HUDEP-2 (cell line): Measurements from ENCODE around the gene ASTN2.

Source experiments
- DNase-seq, 76 experiments: peaks; one replicate each; lab custom pipeline; 2025; ENCODE audit not compliant: unreplicated experiment in 76 of 76; lab: John Stamatoyannopoulos, UW

Gene ASTN2

DNA sequence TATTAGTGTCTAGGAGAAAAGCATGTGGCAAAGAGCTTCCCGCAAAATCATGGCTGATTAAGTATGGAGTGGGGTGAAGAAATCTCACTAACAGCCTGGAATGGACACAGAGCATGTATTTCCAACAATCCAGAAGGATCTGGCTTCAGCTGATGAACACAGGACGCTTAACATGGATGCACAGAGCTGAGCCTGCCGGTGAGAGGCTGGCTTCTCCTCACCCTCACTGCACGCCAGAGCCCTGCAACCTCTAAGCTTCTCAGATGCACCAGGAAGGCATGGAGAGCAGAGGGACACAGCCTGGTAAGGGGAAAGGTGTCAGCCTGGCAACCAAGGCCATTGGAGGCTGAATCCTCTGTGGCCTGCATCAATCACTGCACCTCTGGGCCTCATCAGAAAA is 429.3 kb downstream of the ASTN2 start:
- no peak for DNase-seq

- no peak for DNase-seq
Measured at GRCh38 chr9:116984111-116984510, 430.7 kb downstream of the ASTN2 start.

DNA sequence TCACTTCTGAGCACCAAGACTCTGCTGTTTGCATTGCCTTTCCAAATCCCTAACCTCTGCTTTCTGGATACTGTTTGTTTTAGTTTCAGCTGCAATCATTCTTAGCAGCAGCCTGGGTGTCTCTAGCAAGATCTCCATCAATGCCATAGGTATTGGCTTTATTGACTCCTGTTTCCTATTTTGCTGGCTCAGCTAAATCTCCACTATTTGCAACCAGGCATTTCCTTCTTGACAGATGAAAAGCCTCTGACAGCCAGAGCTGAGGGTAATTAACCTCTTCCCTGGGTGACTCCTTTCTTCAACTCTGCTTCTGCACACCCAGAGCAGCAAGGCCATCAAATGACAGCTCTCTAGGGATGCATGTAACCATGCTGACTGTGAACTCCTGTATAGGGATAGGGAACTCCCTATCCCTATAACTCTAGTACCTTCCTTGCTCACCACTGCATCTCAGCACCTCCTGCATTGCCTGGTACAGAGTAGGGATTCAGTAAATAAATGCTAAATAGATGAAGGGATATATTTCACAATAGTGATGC is 434.2 kb downstream of the ASTN2 start:
- no peak for DNase-seq

GRCh38 chr9:116979456-116979855 is 435.4 kb downstream of the ASTN2 start:
- DNase-seq: no peak

DNA sequence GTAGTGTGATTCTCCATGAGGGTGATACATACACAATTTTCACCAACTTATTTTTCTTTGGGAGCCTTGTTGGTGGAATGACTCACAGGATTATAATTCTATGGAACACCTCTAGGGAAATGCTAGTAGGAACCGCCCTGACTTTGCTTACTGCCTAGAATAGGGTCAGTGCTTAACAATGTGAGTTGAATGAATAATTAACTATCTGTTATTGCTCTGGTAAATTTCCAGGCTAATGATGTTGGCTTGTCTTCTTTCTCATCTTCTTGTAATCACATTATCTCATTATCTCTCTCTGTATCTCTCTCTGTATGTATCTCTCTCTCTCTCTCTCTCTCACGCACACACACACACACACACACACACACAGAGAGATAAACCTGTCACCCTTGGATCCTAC is 436.7 kb downstream of the ASTN2 start:
- no peak for DNase-seq

DNA sequence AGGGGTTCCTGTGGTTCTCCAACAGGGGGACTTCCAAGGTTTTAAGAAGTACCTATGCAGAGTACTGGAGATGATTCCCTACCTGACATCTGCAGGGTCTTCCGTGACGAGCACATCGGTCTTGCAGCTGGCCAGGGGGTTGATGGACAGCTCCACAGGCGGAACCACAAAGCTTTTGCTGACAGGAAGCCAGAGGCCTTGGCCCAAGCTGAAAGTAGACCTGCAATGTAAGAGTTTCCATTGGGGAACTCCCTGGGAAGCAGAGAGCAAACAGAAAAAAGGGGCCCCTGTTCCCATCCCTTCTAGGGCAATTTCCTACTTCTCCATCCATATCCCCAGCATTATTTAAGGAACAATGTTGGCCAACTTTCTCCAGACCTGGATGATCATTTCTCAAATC is 439.7 kb downstream of the ASTN2 start:
- DNase-seq: no peak

DNA sequence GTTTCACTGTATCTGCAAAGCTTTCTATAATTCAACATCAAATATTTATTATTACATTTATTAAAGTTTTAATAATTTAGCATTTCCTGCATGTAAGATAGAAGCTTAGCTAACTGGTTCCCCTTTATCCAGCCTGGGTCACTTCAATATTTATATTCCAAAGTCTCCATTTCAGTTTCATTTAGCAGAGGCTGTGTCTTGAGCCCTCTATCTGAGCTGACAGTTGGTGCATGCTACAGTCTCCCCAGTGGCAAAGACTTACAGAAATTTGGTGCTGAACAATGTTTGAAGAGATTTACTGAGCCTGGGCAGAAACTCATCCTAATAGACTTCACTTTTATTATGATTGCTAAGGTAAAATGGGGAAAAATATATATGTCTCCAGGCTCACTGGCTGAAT is 448.7 kb downstream of the ASTN2 start:
- no peak for DNase-seq

GRCh38 chr9:116964258-116964657 is 450.6 kb downstream of the ASTN2 start:
- DNase-seq: no peak

DNA sequence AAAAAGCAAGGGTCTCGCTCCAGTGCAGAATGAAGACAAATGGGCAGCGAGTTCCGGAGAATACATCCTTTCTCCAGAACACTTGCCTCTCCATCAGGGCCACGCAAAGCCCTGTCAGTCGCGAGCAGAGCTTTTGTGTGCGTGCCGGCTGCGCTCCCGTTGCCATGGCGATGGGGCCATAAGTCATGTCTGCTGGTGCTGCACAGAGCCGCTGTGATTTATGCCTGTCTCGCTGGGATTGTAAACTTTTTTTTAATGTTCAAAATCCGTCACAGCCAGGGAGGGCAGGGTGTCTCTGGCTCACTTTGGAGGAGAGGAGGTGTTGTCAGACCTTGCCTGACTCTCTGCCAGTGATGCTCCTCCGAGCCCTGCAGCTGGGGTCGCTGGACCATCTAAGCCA is 455.0 kb downstream of the ASTN2 start:
- no peak for DNase-seq

DNA sequence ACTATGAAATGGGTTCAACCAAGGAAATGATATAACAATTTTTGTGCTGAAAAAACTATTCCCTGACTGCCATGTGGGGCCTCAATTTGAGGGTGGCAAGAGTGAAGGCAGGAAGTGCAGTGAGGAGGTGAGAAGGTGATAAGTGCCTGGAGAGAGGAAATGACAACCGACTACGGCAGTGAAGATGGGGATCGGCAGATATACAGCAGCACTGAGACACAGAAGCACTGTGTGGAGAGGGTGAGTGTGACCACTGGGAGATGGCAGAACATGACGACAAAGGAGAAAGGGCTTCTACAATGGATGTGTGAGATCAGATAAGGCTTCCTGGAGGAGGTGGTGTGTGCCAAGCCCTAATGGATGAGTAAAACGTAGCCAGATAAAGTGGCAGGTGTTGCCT is 456.0 kb downstream of the ASTN2 start:
- no peak for DNase-seq

DNA sequence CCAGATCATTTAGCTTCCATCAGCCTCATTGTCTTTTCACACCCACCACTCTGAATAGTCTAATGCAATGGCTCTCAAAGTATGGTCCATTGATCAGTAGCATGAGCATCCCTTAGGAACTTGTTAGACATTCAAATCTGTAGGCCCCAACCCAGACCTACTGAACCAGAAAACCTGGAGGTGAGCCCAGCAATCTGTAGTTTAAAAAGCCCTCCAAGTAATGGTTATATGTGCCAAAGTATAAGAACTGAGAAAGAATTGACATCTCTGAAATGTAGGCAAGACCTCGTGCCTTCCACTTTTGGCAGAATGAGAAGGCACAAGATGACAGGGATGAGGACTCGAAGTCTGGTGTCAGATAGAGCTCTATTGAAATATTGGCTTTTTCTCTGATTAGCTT is 460.1 kb downstream of the ASTN2 start:
- no peak for DNase-seq

GRCh38 chr9:116953271-116953670 is 461.6 kb downstream of the ASTN2 start:
- DNase-seq: no peak

DNA sequence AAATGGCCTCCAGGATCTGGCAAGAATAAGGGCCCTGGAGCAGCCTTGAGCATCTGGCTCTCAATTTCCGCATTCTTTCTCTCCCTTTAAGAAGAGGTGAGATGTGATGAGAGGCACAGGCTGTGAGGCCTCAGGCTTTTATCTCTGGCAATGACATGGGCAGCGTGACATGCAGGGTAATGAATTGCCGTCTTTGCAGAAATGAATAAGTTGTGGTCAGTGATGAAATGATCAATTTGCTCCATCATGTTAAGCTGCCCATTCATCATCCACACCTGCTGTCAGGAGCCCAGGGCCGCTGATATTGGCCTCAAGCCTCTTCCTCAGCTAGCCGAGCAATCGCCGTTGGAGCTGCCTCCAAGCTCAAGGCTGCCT is 462.4 kb downstream of the ASTN2 start:
- no peak for DNase-seq

GRCh38 chr9:116951588-116952435 is 463.0 kb downstream of the ASTN2 start:
- DNase-seq: no peak

DNA sequence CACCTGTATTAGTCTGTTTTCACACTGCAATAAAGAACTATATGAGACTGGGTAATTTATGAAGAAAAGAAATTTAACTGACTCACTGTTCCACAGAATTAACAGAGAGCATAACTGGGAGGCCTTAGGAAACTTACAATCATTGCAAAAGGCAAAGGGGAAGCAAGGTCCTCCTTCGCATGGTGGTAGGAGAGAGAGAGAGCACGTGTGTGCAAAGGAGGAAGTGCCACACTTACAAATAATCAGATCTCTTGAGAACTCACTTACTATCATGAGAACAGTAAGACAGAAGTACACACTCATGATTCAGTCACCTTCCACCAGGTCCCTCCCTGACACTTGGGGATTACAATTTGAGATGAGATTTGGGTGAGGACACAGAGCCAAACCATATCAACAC is 469.0 kb downstream of the ASTN2 start:
- DNase-seq: no peak

- no peak for DNase-seq
Measured at GRCh38 chr9:116944714-116945534, 469.9 kb downstream of the ASTN2 start.

DNA sequence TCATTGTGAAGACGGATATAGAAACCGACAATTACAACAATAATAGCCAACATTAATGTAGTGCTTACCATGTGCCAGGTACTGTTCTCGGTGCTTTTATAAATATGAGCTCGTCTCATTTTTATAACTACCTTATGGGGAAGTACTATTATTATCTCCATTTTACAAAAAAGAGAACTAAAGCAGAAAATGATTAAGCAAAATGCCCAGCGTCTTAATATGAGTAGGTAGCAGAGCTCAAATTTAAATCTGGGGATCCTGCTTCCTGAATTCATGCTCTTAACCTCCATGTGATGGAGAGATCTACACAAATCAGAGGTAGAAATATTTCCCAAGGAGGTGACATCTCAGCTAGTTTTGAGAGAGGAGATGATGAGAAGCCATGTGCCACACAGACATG is 470.9 kb downstream of the ASTN2 start:
- no peak for DNase-seq

- no peak for DNase-seq
Measured at GRCh38 chr9:116942593-116943061, 472.2 kb downstream of the ASTN2 start.

DNA sequence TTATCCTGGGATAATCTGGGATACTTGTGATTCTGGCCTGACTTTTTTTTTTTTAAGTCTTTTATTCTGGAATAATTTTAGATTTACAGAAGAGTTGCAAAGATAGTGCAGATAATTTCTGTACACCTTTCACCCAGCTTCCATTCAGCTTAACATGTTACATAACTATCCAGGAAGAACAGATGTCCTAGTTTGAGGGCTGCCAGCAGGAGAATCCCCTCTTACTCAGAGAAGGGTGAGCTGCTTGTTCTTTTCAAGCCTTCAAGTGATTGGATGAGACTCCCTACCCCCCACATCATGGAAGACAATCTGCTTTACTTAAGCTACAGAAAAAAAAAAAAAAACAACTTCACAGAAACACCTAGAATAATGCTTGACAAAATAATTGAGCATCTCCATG is 473.6 kb downstream of the ASTN2 start:
- no peak for DNase-seq

DNA sequence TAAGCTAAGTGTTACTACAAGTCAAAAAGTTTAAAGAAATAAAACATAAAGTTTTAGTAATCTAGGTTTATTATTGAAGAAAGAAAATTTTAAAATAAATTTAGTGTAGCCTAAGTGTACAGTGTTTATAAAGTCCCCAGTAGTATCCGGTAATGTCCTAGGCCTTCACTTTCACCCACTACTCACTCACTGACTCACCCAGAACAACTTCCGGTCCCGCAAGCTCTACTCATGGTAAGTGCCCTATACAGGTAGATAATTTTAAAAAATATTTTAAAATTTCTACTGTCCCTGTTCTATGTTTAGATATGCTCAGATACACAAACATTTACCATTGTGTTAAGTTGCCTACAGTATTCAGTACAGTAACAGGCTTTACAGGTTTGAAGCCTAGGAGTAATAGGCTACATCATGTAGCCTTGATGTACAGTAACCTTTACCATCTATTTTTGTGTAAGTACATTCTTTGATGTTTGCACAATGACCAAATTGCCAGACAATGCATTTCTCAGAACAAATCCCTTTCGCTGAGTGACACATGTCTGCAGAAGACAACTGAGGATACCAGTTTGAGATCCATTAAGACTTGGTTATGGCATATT is 474.1 kb downstream of the ASTN2 start:
- DNase-seq: no peak

DNA sequence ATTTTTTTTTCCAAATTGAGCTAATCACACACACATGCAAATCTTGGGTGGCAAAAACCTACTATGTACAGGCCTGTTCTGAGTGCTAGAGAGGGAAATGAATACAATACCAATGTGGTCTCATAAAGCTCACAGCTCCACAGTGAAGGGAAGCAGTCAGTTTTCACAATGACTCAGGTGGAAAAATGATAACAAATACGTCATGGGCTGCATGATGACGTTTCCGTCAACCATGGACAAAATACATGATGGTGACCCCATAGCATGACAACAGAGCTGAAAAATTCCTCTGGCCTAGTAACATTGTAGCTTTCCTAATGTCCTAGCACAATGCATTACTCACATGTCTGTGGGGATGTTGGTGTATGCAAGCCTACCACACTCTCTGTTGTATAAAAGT is 475.2 kb downstream of the ASTN2 start:
- DNase-seq: no peak
